GM13976 (cell line): Measurements from ENCODE around the gene AGMO.

Experiments
- DNase-seq: peaks from one replicate; pipeline ENCODE4 v3.0.0; 2012; ENCODE audit warnings: low spot score
- CTCF ChIP-seq: IDR thresholded peaks from 2 replicates; pipeline ENCODE4 v1.5.1; 2012; ENCODE audit warnings: borderline replicate concordance, mild to moderate bottlenecking; ENCODE audit not compliant: insufficient read depth; ENCODE audit errors: extremely low read depth, missing control alignments, control extremely low read depth
- in situ Hi-C: fragments of 300-500 bp; cut with MboI; formaldehyde crosslinking; loops from one replicate; pipeline ENCODE4 v1.12.0; 2022; ENCODE audit warnings: low sequenced_read_pairs, mixed read lengths, inconsistent platforms; ENCODE audit not compliant: unreplicated experiment

AGMO gene

GRCh38 chr7:15389073-15389472 is 172.7 kb downstream of the AGMO start:
- no peak for DNase-seq
- TF ChIP-seq CTCF, result no peak
- in situ Hi-C loops, result no loop called here

- in situ Hi-C loops, result no loop called here
- no peak for TF ChIP-seq CTCF
These were observed 183.2 kb downstream of the AGMO start for GRCh38 chr7:15378494-15379145.

GRCh38 chr7:15376600-15376999 is 185.2 kb downstream of the AGMO start:
- in situ Hi-C loops, result no loop called here
- TF ChIP-seq CTCF, result no peak
- DNase-seq, result no peak

More at GRCh38 chr7:15378494-15379145, 183.2 kb downstream of the AGMO start:
- no peak for DNase-seq

- in situ Hi-C loops, result no loop called here
- no peak for DNase-seq
- TF ChIP-seq CTCF, result no peak
These were observed 191.4 kb downstream of the AGMO start for GRCh38 chr7:15370441-15370840.

- TF ChIP-seq CTCF, result no peak
- in situ Hi-C loops, result no loop called here
- no peak for DNase-seq
These were observed 193.2 kb downstream of the AGMO start for GRCh38 chr7:15368653-15369052.

GRCh38 chr7:15367897-15368296 is 193.9 kb downstream of the AGMO start:
- no peak for DNase-seq
- in situ Hi-C loops, result no loop called here
- TF ChIP-seq CTCF, result no peak
